HG03457 (cell line): ENCODE data around the gene S100A6.

Experiments
- ATAC-seq: cut with Tn5 transposase; IDR thresholded peaks from one replicate; pipeline ENCODE4 v1.9.1; 2021; ENCODE audit warnings: moderate number of reproducible peaks; ENCODE audit not compliant: unreplicated experiment

Gene S100A6

DNA sequence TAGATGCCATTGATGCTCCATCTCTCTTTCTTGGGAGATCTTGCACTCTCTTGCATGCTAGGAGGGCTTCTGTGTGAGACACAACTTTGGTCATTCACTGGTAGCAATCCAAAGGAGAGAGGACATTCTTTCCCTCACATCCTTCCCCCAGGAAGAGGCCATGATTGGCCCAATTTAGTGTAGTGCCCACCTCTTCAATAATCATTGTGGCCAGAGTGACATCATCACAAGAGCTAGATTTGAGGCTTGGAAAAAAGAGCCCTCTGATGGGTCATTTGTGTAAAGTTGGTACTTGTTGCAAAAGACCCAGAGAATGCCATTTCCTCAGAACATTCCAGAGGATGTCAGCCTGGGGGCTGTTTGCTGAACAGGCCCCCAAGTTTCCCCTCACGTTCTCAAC lies 30.2 kb downstream of the S100A6 start:
- no peak for ATAC-seq

- ATAC-seq: no peak
Measured at GRCh38 chr1:153503766-153504165, 32.0 kb downstream of the S100A6 start.

GRCh38 chr1:153498746-153499145 lies 37.0 kb downstream of the S100A6 start:
- no peak for ATAC-seq

- no peak for ATAC-seq
Measured at GRCh38 chr1:153495536-153495935, 40.3 kb downstream of the S100A6 start.

DNA sequence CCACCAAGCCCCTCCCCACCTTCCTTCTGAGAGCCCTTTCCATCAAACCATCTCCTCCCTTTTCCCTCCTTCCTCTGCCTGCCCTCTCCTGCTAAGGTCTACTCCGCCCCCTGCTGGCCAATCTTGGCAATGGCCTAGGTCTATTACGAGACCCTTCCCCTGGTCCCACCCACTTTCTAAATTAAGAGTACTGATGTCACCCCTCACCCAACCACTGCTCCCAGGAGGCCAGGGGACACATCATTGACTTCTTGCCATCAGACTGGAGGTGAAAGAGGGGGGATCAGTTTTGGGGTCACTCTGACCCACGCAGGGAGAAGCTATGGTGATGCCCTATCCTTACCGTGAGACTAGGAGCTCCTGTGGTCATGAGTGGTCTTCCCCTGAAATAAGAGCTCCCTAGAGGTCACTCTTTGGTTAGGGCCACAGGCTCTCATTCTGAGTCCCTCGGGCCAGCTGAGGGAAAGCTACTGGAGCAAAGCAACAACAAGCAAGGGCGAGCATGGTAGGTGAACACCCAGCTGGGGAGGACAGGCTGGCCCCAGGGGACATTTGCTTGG lies 40.7 kb downstream of the S100A6 start:
- no peak for ATAC-seq

- ATAC-seq: no peak
Measured at GRCh38 chr1:153493343-153493960, 42.3 kb downstream of the S100A6 start.

DNA sequence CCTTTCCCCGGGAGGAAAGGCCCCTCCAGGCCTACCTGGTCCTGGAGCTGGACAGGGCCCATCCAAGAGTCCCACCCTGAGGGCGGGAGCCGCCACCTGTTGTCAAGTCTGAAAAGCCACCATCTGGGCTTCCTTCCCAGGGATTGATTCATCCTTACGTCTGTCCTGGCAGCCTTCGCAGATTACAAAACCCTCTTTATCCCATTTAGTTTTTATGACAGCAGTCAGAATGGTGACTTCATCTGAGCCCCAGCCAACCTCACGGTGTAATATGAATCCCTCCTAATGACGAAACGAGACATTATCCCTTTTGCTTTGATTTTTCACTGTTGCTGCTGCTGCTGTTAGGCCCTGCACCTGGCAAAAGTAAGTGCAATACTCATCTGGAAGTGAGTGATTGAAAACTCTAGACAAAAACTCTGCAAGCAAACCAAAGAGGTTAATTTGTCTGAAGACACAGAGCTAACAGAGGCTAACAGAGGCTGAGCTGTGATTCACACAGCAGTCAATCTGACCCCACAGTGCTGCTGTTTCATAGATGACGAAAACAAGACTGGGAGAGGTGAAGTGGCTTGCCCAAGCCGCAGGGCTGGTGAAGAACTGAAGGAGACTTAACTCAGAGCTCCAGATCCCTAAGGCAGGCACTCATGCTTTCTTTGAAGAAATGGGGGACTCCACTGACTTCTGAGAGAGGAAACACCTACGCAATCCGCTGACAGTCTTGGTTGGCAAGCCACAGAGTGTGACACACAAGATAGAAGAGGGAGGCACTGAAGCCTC lies 45.3 kb downstream of the S100A6 start:
- ATAC-seq: no peak

GRCh38 chr1:153488731-153489130 lies 47.1 kb downstream of the S100A6 start:
- ATAC-seq: no peak

DNA sequence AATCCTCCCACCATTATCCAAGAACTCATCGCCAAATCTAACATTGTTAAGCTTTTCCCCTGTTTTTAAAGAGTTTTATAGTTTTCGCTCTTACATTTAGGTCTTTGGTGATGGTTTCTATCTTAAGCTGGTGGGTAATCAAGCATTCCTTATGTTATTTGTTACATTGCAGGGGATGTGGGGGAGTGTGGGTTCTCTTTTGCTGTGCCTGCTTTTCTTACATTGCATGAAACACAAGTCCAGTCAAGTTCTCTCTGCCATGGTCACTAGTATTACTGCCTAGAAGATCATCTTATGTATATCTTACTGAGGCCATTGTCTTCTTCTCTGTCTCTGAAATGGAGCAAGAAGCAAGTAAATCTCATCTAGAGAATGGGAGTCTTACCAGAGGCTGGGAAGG lies 48.1 kb downstream of the S100A6 start:
- no peak for ATAC-seq

GRCh38 chr1:153485863-153486262 lies 49.9 kb downstream of the S100A6 start:
- ATAC-seq: no peak
